Measurements from ENCODE around the gene FLT1.

- TF ChIP-seq CTCF (IDR thresholded peaks at IDR 0.05) (no peak), EP300 (IDR thresholded peaks at IDR 0.05) (no peak), POLR2AphosphoS5 (IDR thresholded peaks at IDR 0.05) (no peak)
Measured at GRCh38 chr13:28542804-28543203, 47.9 kb upstream of the FLT1 start.

All from esophagus muscularis mucosa (tissue), 4 donors.